ENCODE data around the gene CBFA2T3. TPM values are rescaled to one million over a fixed set of nuclear protein-coding genes. Genes with fewer than 3 reads are reported as not detected.
A peak's percentile ranks its signal among the peaks of the same experiment; 100 is the strongest.

CBFA2T3 gene
- total and polyA plus RNA-seq, 2 of the 13 experiments (the other 11 are each of a cell fraction or from before 2014, with no cell fraction given) = 0.05 TPM; not detected in 1

- no peaks in the 10 kb centered on the region for H3K9me3 ChIP-seq (ENCODE audit: low read length)
- ChIA-PET POLR2A (no interaction called here), CTCF (ENCODE audit: low intra/inter-chr PET ratio, low total read pairs) (no interaction called here)
- H4K20me1 ChIP-seq (ENCODE audit: insufficient read depth, low read length) = no peaks in the 10 kb centered on the region; the same call in 1 of the 2 replicates
- no peak overlapping the region for H2AFZ ChIP-seq (ENCODE audit: low read length)
- no peak for FAIRE-seq
- H3K4me3 ChIP-seq (replicated peaks in 1 of 3; ENCODE audit: insufficient read depth in 1 of 3, low read depth in 2 of 3, low read length in 3 of 3) = no peak overlapping the region
- intact Hi-C loops (cut with micrococcal nuclease; ENCODE audit: unreplicated experiment) (no loop called here), in situ Hi-C loops (cut with HindIII; ENCODE audit: extremely low pct_ligation_motif_present, low pct_unique_long_range_greater_than_20kb) (no loop called here)
- H3K9ac ChIP-seq (ENCODE audit: insufficient read depth, low read depth, low read length) = no peak overlapping the region
- ATAC-seq = no peak
- no peaks in the 10 kb centered on the region for H3K79me2 ChIP-seq (ENCODE audit: insufficient read depth, low read length)
- no peak overlapping the region for H3K27ac ChIP-seq (ENCODE audit: extremely low read length, insufficient read depth, low read length)
- peaks cover 42 to 82% of the 10 kb centered on the region in 2 experiments for H3K27me3 ChIP-seq (ENCODE audit: control insufficient read depth in 1 of 2, insufficient read depth in 2 of 2, low read length in 2 of 2)
- H3K4me2 ChIP-seq (ENCODE audit: low read depth, low read length) = no peak overlapping the region
- H3K4me1 ChIP-seq (ENCODE audit: insufficient read depth, low read length) = no peaks in the 10 kb centered on the region
- no peak for DNase-seq (ENCODE audit: low spot score)
- no peaks in the 10 kb centered on the region for H3K36me3 ChIP-seq (replicated peaks in 1 of 2; ENCODE audit: control insufficient read depth in 1 of 2, insufficient read depth in 2 of 2, low read length in 2 of 2)
- WGBS (ENCODE audit: low lambda C conversion rate) = 9% methylated on average over 18 of the region's 27 CpGs
- TF ChIP-seq ZNF10 (CRISPR knock-in tag; IDR thresholded peaks at IDR 0.05; ENCODE audit: borderline replicate concordance, low read depth) = no peak
- TF ChIP-seq, protein P1, sequence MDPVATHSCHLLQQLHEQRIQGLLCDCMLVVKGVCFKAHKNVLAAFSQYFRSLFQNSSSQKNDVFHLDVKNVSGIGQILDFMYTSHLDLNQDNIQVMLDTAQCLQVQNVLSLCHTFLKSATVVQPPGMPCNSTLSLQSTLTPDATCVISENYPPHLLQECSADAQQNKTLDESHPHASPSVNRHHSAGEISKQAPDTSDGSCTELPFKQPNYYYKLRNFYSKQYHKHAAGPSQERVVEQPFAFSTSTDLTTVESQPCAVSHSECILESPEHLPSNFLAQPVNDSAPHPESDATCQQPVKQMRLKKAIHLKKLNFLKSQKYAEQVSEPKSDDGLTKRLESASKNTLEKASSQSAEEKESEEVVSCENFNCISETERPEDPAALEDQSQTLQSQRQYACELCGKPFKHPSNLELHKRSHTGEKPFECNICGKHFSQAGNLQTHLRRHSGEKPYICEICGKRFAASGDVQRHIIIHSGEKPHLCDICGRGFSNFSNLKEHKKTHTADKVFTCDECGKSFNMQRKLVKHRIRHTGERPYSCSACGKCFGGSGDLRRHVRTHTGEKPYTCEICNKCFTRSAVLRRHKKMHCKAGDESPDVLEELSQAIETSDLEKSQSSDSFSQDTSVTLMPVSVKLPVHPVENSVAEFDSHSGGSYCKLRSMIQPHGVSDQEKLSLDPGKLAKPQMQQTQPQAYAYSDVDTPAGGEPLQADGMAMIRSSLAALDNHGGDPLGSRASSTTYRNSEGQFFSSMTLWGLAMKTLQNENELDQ (CRISPR knock-in tag; IDR thresholded peaks at IDR 0.05; ENCODE audit: borderline replicate concordance) = no peak
- TF ChIP-seq ZNF841 (CRISPR knock-in tag; IDR thresholded peaks at IDR 0.05; ENCODE audit: borderline replicate concordance) = no peak
- TF ChIP-seq HMGXB4 (CRISPR knock-in tag; IDR thresholded peaks at IDR 0.05; ENCODE audit: borderline replicate concordance in 1 of 2, low read depth in 1 of 2) = no peak
- peak; percentile 92 for TF ChIP-seq EZH2 (conservative IDR thresholded peaks at IDR 0.05; ENCODE audit: low read depth, low read length)
- no TSS peak for BruUV-seq (replicated peaks)
These were observed 1.0 kb upstream of the CBFA2T3 start for GRCh38 chr16:88977812-88978607.

Measured in HepG2 (cell line).